HG03060 (cell line): Measurements from ENCODE around the gene PLCL2.

Source experiments
- ATAC-seq: cut with Tn5 transposase; IDR thresholded peaks from one replicate; pipeline ENCODE4 v1.9.1; 2021; ENCODE audit warnings: low read depth, moderate number of reproducible peaks; ENCODE audit not compliant: unreplicated experiment

Gene PLCL2

GRCh38 chr3:16999871-17000270 lies 115.1 kb downstream of the PLCL2 start:
- no peak for ATAC-seq

GRCh38 chr3:17003457-17003856 lies 118.7 kb downstream of the PLCL2 start:
- no peak for ATAC-seq

GRCh38 chr3:17006132-17006852 lies 121.5 kb downstream of the PLCL2 start:
- ATAC-seq: no peak

- no peak for ATAC-seq
Observed at GRCh38 chr3:17007284-17007683, 122.5 kb downstream of the PLCL2 start.

- ATAC-seq: no peak
Observed at GRCh38 chr3:17009826-17010225, 125.1 kb downstream of the PLCL2 start.

GRCh38 chr3:17011728-17012338 lies 127.1 kb downstream of the PLCL2 start:
- no peak for ATAC-seq

- no peak for ATAC-seq
Observed at GRCh38 chr3:17013050-17013449, 128.3 kb downstream of the PLCL2 start.

GRCh38 chr3:17013571-17013970 lies 128.8 kb downstream of the PLCL2 start:
- ATAC-seq: no peak

GRCh38 chr3:17014284-17014683 lies 129.5 kb downstream of the PLCL2 start:
- no peak for ATAC-seq

- no peak for ATAC-seq
Observed at GRCh38 chr3:17014709-17015108, 130.0 kb downstream of the PLCL2 start.

GRCh38 chr3:17021614-17022013 lies 136.9 kb downstream of the PLCL2 start:
- ATAC-seq: no peak

GRCh38 chr3:17023006-17023664 lies 138.4 kb downstream of the PLCL2 start:
- no peak for ATAC-seq

GRCh38 chr3:17025594-17026139 lies 140.9 kb downstream of the PLCL2 start:
- ATAC-seq: no peak

GRCh38 chr3:17027318-17027717 lies 142.6 kb downstream of the PLCL2 start:
- no peak for ATAC-seq

- no peak for ATAC-seq
Observed at GRCh38 chr3:17028363-17028762, 143.6 kb downstream of the PLCL2 start.

GRCh38 chr3:17030438-17030837 lies 145.7 kb downstream of the PLCL2 start:
- no peak for ATAC-seq

- no peak for ATAC-seq
Observed at GRCh38 chr3:17030956-17031652, 146.3 kb downstream of the PLCL2 start.

GRCh38 chr3:17032407-17033034 lies 147.8 kb downstream of the PLCL2 start:
- ATAC-seq: no peak

- ATAC-seq: no peak
Observed at GRCh38 chr3:17033516-17034168, 148.9 kb downstream of the PLCL2 start.

- no peak for ATAC-seq
Observed at GRCh38 chr3:17035033-17035432, 150.3 kb downstream of the PLCL2 start.
